Activated CD8-positive, alpha-beta memory T cell treated with anti-CD3 and anti-CD28 coated beads, Interleukin-2, amount 10 ng/mL, durations not matched to agents 7 days and 5 days (primary cell): Measurements from ENCODE around the gene BMPR1A. TPM values are rescaled to one million over a fixed set of nuclear protein-coding genes. Genes with fewer than 3 reads are reported as not detected.
"Not testable (repeated sequence)": the region's sequence is repeated elsewhere in the genome, so short reads cannot be mapped to it uniquely, and the experiment has no call there.

Experiments
- ATAC-seq: fragments of 150-1000 bp; cut with Tn5 transposase; one replicate; pipeline ENCODE4 v1.10.0; 2021; ENCODE audit warnings: moderate library complexity
- CTCF ChIA-PET: fragments of 350-600 bp; sonication (Branson Sonifier 250); formaldehyde crosslinking; loops from one replicate; lab custom pipeline; 2021; ENCODE audit warnings: antibody characterized with exemption; lab: Charles Lee
- DNase-seq: peaks from one replicate; pipeline ENCODE4 v3.0.0-alpha.2; 2020
- H3K27ac Mint-ChIP-seq: one replicate; pipeline ENCODE4 v1.8.0; 2021; ENCODE audit warnings: mild to moderate bottlenecking, mixed read lengths
- H3K27me3 Mint-ChIP-seq: one replicate; pipeline ENCODE4 v1.8.0; 2021; ENCODE audit warnings: mixed read lengths
- H3K36me3 Mint-ChIP-seq: one replicate; pipeline ENCODE4 v1.8.0; 2021; ENCODE audit warnings: mild to moderate bottlenecking, mixed read lengths
- H3K4me1 Mint-ChIP-seq: one replicate; pipeline ENCODE4 v1.8.0; 2021; ENCODE audit warnings: mixed read lengths
- H3K4me3 Mint-ChIP-seq: one replicate; pipeline ENCODE4 v1.8.0; 2021; ENCODE audit warnings: mild to moderate bottlenecking, moderate library complexity, mixed read lengths
- H3K9me3 Mint-ChIP-seq: one replicate; pipeline ENCODE4 v1.8.0; 2022; ENCODE audit warnings: low read depth, mixed read lengths
- total RNA-seq, 2 experiments: library from RNA; stranded (reverse); gene quantifications; one replicate each; pipeline ENCODE4 v1.2.3, GENCODE V29; 2021

Gene BMPR1A
- total RNA-seq, 2 experiments from 2014 or later = 17.1 to 19.5 TPM

GRCh38 chr10:86855513-86855912, 99.1 kb downstream of the BMPR1A start:
- no peaks in the 10 kb centered on the region for H3K4me1 Mint-ChIP-seq
- H3K27me3 Mint-ChIP-seq = no peaks in the 10 kb centered on the region
- no peak overlapping the region for H3K4me3 Mint-ChIP-seq
- CTCF ChIA-PET = interaction anchor here (0.7 kb wide), 1 partner anchor 14 kb away, joined by 3 read pairs; no protein-coding TSS in a partner anchor
- DNase-seq (no peak), ATAC-seq (no peak)
- peaks cover 15% of the 10 kb centered on the region for H3K36me3 Mint-ChIP-seq
- peaks cover 3% of the 10 kb centered on the region for H3K9me3 Mint-ChIP-seq
- no peak overlapping the region for H3K27ac Mint-ChIP-seq

GRCh38 chr10:86856156-86856555, 99.7 kb downstream of the BMPR1A start:
- CTCF ChIA-PET = no interaction called here
- no peak overlapping the region for H3K27ac Mint-ChIP-seq
- no peak for DNase-seq
- no peak overlapping the region for H3K4me3 Mint-ChIP-seq
- no peaks in the 10 kb centered on the region for H3K27me3 Mint-ChIP-seq
- H3K4me1 Mint-ChIP-seq = no peaks in the 10 kb centered on the region
- H3K9me3 Mint-ChIP-seq = peaks cover 3% of the 10 kb centered on the region
- H3K36me3 Mint-ChIP-seq = peaks cover 15% of the 10 kb centered on the region
- ATAC-seq = no peak

GRCh38 chr10:86857128-86857721, 100.8 kb downstream of the BMPR1A start:
- H3K27me3 Mint-ChIP-seq = no peaks in the 10 kb centered on the region
- no peak overlapping the region for H3K4me3 Mint-ChIP-seq
- CTCF ChIA-PET = no interaction called here
- peaks cover 3% of the 10 kb centered on the region for H3K9me3 Mint-ChIP-seq
- peaks cover 10% of the 10 kb centered on the region for H3K36me3 Mint-ChIP-seq
- ATAC-seq (no peak), DNase-seq (no peak)
- no peak overlapping the region for H3K27ac Mint-ChIP-seq
- H3K4me1 Mint-ChIP-seq = no peaks in the 10 kb centered on the region

GRCh38 chr10:86858011-86858410, 101.6 kb downstream of the BMPR1A start:
- ATAC-seq = no peak
- Mint-ChIP-seq H3K4me3 (no peak overlapping the region), H3K4me1 (no peaks in the 10 kb centered on the region), H3K27ac (no peak overlapping the region), H3K27me3 (no peaks in the 10 kb centered on the region), H3K36me3 (peaks cover 10% of the 10 kb centered on the region), H3K9me3 (peaks cover 3% of the 10 kb centered on the region)
- CTCF ChIA-PET = no interaction called here
- DNase-seq = no peak

GRCh38 chr10:86861351-86861750, 104.9 kb downstream of the BMPR1A start:
- CTCF ChIA-PET = no interaction called here
- no peak overlapping the region for H3K27ac Mint-ChIP-seq

GRCh38 chr10:86862373-86862772, 106.0 kb downstream of the BMPR1A start:
- Mint-ChIP-seq H3K9me3 (no peaks in the 10 kb centered on the region), H3K27ac (no peak overlapping the region), H3K4me1 (no peaks in the 10 kb centered on the region), H3K36me3 (no peaks in the 10 kb centered on the region), H3K27me3 (no peaks in the 10 kb centered on the region), H3K4me3 (no peak overlapping the region)
- ATAC-seq (no peak), DNase-seq (no peak)
- CTCF ChIA-PET = no interaction called here

More at GRCh38 chr10:86861351-86861750, 104.9 kb downstream of the BMPR1A start:
- DNase-seq = no peak
- Mint-ChIP-seq H3K27me3 (no peaks in the 10 kb centered on the region), H3K4me3 (no peak overlapping the region), H3K36me3 (no peaks in the 10 kb centered on the region), H3K4me1 (no peaks in the 10 kb centered on the region), H3K9me3 (no peaks in the 10 kb centered on the region)
- no peak for ATAC-seq

GRCh38 chr10:86862786-86863483, 106.5 kb downstream of the BMPR1A start:
- DNase-seq (no peak), ATAC-seq (no peak)
- Mint-ChIP-seq H3K27ac (no peak overlapping the region), H3K4me1 (no peaks in the 10 kb centered on the region), H3K36me3 (no peaks in the 10 kb centered on the region), H3K9me3 (no peaks in the 10 kb centered on the region), H3K4me3 (no peak overlapping the region), H3K27me3 (no peaks in the 10 kb centered on the region)
- CTCF ChIA-PET = interaction anchor here (1.1 kb wide), 1 partner anchor 11 kb away, joined by 3 read pairs; no protein-coding TSS in a partner anchor

GRCh38 chr10:86863484-86863842, 107.0 kb downstream of the BMPR1A start:
- no peak overlapping the region for H3K4me3 Mint-ChIP-seq
- ATAC-seq (no peak), DNase-seq (no peak)
- H3K27ac Mint-ChIP-seq = no peak overlapping the region
- H3K27me3 Mint-ChIP-seq = no peaks in the 10 kb centered on the region
- CTCF ChIA-PET = interaction anchor here (1.1 kb wide), 1 partner anchor 10 kb away, joined by 3 read pairs; no protein-coding TSS in a partner anchor
- H3K36me3 Mint-ChIP-seq = no peaks in the 10 kb centered on the region
- H3K9me3 Mint-ChIP-seq = no peaks in the 10 kb centered on the region
- H3K4me1 Mint-ChIP-seq = no peaks in the 10 kb centered on the region

GRCh38 chr10:86865011-86865811, 108.8 kb downstream of the BMPR1A start:
- H3K27ac Mint-ChIP-seq, CTCF ChIA-PET, H3K4me3 Mint-ChIP-seq, H3K27me3 Mint-ChIP-seq, H3K36me3 Mint-ChIP-seq, DNase-seq, H3K9me3 Mint-ChIP-seq, H3K4me1 Mint-ChIP-seq, ATAC-seq: not testable (repeated sequence)

GRCh38 chr10:86867149-86867548, 110.7 kb downstream of the BMPR1A start:
- Mint-ChIP-seq H3K27ac (no peak overlapping the region), H3K4me1 (no peaks in the 10 kb centered on the region), H3K36me3 (no peaks in the 10 kb centered on the region), H3K27me3 (no peaks in the 10 kb centered on the region), H3K9me3 (no peaks in the 10 kb centered on the region), H3K4me3 (no peak overlapping the region)
- ATAC-seq = no peak
- CTCF ChIA-PET = no interaction called here
- DNase-seq = no peak

GRCh38 chr10:86868353-86868752, 111.9 kb downstream of the BMPR1A start:
- H3K36me3 Mint-ChIP-seq = no peaks in the 10 kb centered on the region

GRCh38 chr10:86870679-86871078, 114.3 kb downstream of the BMPR1A start:
- H3K36me3 Mint-ChIP-seq = no peaks in the 10 kb centered on the region
- no peak overlapping the region for H3K4me3 Mint-ChIP-seq
- CTCF ChIA-PET = no interaction called here
- no peak overlapping the region for H3K27ac Mint-ChIP-seq
- no peaks in the 10 kb centered on the region for H3K9me3 Mint-ChIP-seq
- no peak for DNase-seq
- no peak for ATAC-seq
- H3K4me1 Mint-ChIP-seq = no peaks in the 10 kb centered on the region
- no peaks in the 10 kb centered on the region for H3K27me3 Mint-ChIP-seq

More at GRCh38 chr10:86868353-86868752, 111.9 kb downstream of the BMPR1A start:
- Mint-ChIP-seq H3K9me3 (no peaks in the 10 kb centered on the region), H3K27ac (no peak overlapping the region), H3K4me3 (no peak overlapping the region), H3K4me1 (no peaks in the 10 kb centered on the region), H3K27me3 (no peaks in the 10 kb centered on the region)
- no peak for ATAC-seq
- CTCF ChIA-PET = no interaction called here
- no peak for DNase-seq

GRCh38 chr10:86871563-86872183, 115.3 kb downstream of the BMPR1A start:
- DNase-seq = no peak
- H3K27ac Mint-ChIP-seq = no peak overlapping the region
- H3K27me3 Mint-ChIP-seq = no peaks in the 10 kb centered on the region
- no peaks in the 10 kb centered on the region for H3K36me3 Mint-ChIP-seq
- ATAC-seq = no peak
- no peak overlapping the region for H3K4me3 Mint-ChIP-seq
- CTCF ChIA-PET = no interaction called here
- no peaks in the 10 kb centered on the region for H3K9me3 Mint-ChIP-seq
- H3K4me1 Mint-ChIP-seq = peaks cover 2% of the 10 kb centered on the region
